Superior temporal gyrus (tissue), 1 donor: ENCODE data around the gene RRM2.
A peak's percentile ranks its signal among the peaks of the same experiment; 100 is the strongest.
"Not testable (repeated sequence)": the region's sequence is repeated elsewhere in the genome, so short reads cannot be mapped to it uniquely, and the experiment has no call there.

Source experiments
- DNase-seq: peaks from one replicate; pipeline ENCODE4 v3.0.0-alpha.2; 2016; ENCODE audit errors: extremely low spot score

The RRM2 gene

GRCh38 chr2:10132043-10132575 lies 9.6 kb downstream of the RRM2 start:
- no peak for DNase-seq

- no peak for DNase-seq
These were observed 10.1 kb downstream of the RRM2 start for GRCh38 chr2:10132596-10132995.

DNA sequence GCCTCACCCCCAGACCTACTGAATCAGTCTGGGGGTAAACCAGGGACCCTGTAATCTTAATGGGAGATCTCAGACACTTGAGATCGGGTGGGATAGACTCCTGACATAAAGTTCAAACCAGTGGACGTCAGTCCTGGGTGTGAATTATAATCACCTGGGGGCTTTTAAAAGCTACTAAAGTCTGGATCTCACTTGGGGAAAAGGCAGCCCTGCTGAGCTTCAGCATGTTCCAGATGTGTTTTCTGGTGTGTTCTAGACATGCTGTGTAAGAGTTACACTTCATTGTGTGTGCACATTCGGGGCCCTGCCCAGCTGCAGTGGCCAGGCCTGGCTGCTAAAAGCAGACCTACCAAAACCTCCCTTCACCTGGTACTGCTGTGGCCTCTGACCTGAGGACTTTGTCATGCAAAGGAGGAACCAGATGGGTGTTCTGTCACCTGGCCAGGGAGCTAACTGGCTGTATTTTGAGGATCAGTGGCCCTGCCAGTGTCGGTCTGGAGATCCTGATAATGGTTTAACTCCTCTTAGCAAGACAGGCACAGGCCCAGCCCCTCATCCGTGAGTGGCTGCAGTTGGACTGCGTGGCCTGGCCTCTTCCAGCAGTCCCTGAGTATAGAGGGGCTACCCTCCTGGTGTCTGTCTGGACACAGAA lies 10.6 kb downstream of the RRM2 start:
- DNase-seq: no peak

DNA sequence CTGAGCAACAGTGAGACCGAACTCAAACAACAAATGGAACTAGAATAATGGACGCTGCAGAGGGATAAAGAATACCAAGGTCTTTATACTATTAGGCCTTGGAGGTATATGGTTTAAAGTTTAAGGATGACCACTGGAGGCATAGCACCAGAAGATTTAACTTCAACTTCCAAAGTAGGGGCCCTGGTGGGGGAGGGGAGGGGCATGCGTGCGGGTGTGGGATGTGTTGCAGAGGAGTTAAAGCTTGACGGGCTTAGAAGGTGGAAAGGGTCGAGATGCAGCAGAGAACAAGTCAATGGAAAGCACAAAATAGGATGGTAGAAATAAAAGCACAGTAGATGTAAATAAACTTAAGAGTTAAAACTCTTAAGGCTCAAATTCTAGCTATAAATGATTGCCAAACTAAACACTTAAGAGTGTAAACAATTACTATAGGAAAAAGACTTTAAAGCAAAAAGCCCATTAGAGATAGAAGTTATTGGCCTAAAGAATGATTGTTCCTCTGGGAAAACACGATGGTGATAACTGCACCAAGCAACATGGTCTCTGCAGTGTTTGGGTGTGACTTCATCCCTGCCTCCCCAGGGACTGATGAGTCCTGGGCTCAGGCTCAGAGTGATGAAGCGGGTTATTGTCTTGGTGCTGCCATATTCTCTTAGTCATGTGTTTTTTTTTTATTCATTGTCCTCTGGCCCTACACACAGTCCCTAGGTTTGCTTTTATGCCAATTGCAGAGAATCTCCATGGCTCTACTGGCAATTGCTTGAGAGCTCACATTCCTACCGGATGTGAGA lies 13.0 kb downstream of the RRM2 start:
- DNase-seq: no peak

- no peak for DNase-seq
These were observed 13.8 kb downstream of the RRM2 start for GRCh38 chr2:10136101-10136934.

DNA sequence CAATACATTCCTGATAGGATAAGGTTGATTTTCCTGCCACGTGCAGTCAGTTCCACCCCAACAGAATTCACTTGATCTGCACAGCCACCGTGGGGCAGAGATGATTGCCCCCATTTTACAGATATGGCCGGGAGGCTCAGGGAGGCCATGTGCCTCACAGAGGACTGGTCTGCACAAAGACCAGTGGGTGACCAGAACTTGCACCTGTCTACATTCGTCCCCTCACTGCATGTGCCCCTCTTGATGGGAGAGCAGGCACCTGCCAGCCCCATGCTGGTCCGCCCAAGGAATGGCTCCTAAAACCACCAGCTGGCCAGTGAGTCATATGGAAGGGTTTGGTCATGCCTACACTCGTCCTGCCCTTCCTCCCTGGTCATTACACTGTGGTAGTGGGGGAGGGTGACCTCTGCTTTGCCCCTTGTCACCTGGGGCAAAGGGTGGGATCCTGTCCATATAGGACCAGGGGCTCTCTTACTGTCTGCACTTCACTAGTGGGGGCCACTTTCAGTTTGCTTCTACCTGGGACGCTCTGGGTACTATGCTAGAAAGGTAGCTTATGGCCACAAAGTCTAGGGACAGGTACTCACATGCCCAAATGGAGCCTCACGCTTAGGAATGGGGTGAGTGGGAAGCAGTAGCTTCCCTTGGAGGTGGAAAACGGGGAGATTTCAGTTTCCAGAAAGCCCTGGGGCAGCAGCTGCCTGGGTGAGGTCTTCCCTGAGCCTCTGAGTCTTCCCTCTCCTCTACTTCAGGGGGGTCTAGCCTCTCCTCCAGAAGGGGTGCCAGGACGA lies 14.7 kb downstream of the RRM2 start:
- no peak for DNase-seq

- DNase-seq: no peak
These were observed 17.0 kb downstream of the RRM2 start for GRCh38 chr2:10139536-10139935.

DNA sequence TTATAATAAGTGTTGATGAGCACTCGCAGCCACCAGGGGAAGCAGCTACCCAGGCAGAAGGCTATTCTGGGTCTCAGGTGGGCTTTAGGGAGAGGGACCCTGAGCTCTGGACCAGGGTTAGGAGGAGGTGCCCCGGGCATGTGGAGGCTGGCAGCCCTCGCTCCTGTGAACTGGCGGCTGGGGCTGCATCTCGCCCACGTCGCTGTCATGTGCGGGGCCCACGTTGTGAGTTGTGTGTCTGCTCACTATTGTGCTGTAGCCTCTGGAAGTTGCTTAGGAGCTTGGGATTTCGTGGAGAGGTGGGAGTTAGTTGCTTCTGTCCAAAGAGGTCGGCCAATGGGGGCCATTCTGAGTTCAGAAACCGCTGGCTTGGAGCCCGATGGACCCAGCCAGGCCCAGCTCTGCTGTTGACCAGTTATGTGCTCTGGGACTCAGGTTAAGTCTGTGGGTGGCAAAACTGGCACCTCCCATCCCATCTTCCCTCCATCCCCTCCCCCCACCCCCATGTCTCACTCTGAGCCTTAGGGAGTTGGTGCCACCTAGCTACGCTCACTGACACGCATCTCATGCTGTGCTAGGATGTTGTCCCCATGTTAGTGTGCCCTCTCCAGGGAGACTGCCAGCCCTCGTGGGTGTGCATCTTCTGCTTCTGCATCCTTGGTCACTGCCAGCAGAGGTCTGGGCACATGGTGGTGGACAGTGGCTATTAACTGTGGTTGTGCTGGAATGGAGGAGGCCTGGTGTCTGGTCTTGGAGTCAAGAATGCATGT lies 18.5 kb downstream of the RRM2 start:
- no peak for DNase-seq

GRCh38 chr2:10141736-10142639 lies 19.4 kb downstream of the RRM2 start:
- DNase-seq: no peak

DNA sequence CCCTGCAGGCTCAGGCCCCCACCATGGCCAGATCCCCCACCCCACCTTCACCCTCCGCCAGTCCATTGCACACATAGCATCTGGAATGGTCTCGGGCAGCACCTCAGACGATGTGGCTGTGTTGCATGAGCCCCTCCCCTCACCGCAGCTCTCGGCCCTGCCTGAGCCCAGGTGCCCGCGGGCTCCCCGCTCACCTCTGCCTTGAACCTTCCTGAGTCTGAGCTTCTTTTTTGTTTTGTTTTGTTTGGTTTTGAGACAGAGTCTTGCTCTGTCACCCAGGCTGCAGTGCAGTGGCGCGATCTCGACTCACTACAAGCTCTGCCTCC lies 20.1 kb downstream of the RRM2 start:
- no peak for DNase-seq

DNA sequence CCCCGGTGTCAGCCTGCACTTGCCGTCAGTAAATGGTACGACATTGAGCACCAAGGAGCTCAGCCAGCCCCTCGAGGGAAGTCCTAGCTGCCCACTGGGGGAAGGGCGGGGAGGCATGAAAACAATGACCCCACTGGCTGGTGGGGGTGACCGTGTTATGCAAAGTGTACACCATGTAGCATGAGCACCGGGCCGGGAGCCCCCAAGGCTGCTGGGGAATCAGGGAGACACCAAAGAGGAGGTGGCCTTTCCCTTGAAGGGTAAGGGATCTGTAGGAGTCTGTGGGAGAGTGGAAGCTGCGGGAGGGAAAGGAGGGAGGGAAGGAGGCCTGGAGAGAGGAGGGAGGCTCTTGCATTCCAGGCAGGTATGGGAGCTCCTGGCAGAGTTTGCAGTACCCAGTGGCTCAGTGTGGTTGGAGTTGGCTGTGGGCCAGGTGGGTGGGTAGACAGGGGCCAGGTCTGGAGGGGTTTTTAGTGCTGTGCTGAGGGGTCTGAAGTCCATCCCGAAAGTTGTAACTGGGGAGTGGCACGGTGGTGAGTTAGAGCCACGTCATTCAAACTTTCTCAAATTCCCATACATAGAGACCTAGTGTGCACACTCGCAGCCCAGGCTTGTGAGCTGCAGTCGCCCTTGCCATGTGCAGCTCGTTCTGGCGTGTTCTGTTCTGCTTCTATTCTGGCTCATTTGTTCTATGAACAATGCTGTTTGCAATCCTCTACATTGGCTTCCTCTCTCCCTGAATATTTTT lies 22.4 kb downstream of the RRM2 start:
- DNase-seq: peak; percentile 37

DNA sequence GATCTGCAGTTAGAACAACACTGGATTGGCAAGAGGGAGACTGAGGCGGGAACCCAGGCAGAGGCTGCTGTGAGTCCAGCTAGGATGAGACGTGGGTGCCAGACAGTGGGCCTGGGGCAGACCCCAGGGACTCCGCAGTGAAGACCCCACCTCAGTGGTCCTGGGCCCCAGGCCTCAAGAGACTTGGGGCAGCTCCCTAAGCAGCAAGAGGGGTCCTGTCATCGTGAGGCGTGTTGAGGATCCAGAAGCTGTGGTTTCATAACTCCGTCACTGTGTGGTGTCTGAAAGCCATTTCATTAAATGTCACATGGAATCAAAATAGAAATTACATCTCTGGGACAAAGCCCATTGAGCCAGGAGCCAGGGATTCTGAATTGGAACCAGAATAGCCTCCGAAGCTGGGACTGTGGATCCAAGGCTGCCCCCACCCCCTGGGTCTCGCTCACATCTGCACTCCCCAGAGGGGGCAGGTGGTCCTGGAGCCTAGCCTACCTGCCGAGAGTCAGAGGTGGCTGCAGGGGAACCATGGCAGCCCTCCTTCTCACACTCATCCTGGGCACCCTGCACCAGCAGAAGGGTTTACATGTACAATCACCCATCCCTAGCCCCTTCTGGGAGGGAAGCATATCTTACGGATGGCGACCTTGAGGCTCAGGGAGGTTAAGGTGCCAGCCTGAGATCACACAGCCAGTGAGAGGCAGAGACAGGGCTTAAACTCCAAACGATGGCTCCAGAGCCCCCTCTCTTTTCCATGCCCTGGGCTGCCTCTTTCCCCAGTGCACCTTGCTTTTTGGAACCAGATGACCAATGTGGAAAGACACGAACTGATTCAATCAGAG lies 23.2 kb downstream of the RRM2 start:
- DNase-seq: no peak

GRCh38 chr2:10146366-10147005 lies 23.9 kb downstream of the RRM2 start:
- DNase-seq: no peak

- not testable (repeated sequence) for DNase-seq
These were observed 24.6 kb downstream of the RRM2 start for GRCh38 chr2:10147050-10147660.

- no peak for DNase-seq
These were observed 25.7 kb downstream of the RRM2 start for GRCh38 chr2:10148268-10148667.

GRCh38 chr2:10149635-10150034 lies 27.1 kb downstream of the RRM2 start:
- no peak for DNase-seq

GRCh38 chr2:10150436-10150835 lies 27.9 kb downstream of the RRM2 start:
- DNase-seq: no peak
